Gastrocnemius medialis (tissue), 4 donors: ENCODE results near the gene MMP11. TPM values are rescaled to one million over a fixed set of nuclear protein-coding genes. Genes with fewer than 3 reads are reported as not detected.

Experiments
- ATAC-seq, 2 donors: fragments of 150-250 bp; one replicate each; pipeline ENCODE4 v1.9.1; 2016
- DNase-seq, 2 donors: peaks; one replicate each; pipeline ENCODE4 v3.0.0-alpha.2; 2019
- H3K27ac ChIP-seq, 4 donors: fragments of 200-600 bp; sonication (generic); 1 replicate in 1 of 4; 2 replicates in 3 of 4; pipeline ENCODE4 v1.5.1; 2016 to 2018; ENCODE audit warnings: mild to moderate bottlenecking in 2 of 4, moderate library complexity in 1 of 4
- H3K27me3 ChIP-seq, 3 donors: fragments of 200-600 bp; sonication (generic) in 2 of 3; 1 replicate in 1 of 3; 2 replicates in 2 of 3; pipeline versions ENCODE4 v1.5.1 to v1.6.0; 2016 to 2019; ENCODE audit warnings: mild to moderate bottlenecking in 1 of 3, moderate library complexity in 1 of 3
- H3K36me3 ChIP-seq, 2 donors: fragments of 200-600 bp; sonication (generic) in 1 of 2; one replicate each; pipeline ENCODE4 v1.5.1; 2017 to 2018
- H3K4me1 ChIP-seq, 2 donors: fragments of 200-600 bp; sonication (generic) in 1 of 2; one replicate each; pipeline ENCODE4 v1.5.1; 2016 to 2017; ENCODE audit warnings: mild to moderate bottlenecking in 2 of 2
- H3K4me3 ChIP-seq, 4 donors: fragments of 200-600 bp; sonication (generic) in 3 of 4; 1 replicate in 1 of 4; 2 replicates in 3 of 4; pipeline ENCODE4 v1.5.1; 2016 to 2019; ENCODE audit warnings: mild to moderate bottlenecking in 2 of 4
- H3K9me3 ChIP-seq, 3 donors: fragments of 200-600 bp; sonication (generic) in 2 of 3; 1 replicate in 1 of 3; 2 replicates in 2 of 3; pipeline ENCODE4 v1.5.1; 2016 to 2019
- CTCF ChIP-seq, 5 experiments: fragments of 450-650 bp in 3 of 5; fragments of 200-600 bp in 2 of 5; sonication (generic) in 2 of 5; IDR thresholded peaks in 4 of 5; conservative IDR thresholded peaks in 1 of 5; 1 replicate in 4 of 5; 2 replicates in 1 of 5; pipeline ENCODE4 v1.5.1; 2016 to 2019; ENCODE audit warnings: antibody characterized with exemption in 5 of 5, mild to moderate bottlenecking in 3 of 5, moderate library complexity in 3 of 5
- POLR2A ChIP-seq, 2 donors: fragments of 450-650 bp; IDR thresholded peaks; one replicate each; pipeline ENCODE4 v1.6.1; 2017; ENCODE audit warnings: antibody characterized with exemption in 2 of 2, mild to moderate bottlenecking in 2 of 2, moderate library complexity in 2 of 2
- in situ Hi-C, 4 donors: fragments of 200-750 bp; cut with MboI; loops; one replicate each; pipeline versions ENCODE4 v1.15.0 to v1.8.0; 2017; ENCODE audit warnings: low sequenced_read_pairs in 4 of 4
- intact Hi-C: fragments of 100-400 bp; cut with DNase I; formaldehyde crosslinking; loops from one replicate; pipeline ENCODE4 v1.15.1; 2023; ENCODE audit warnings: low total_unique reads
- total RNA-seq, 4 donors: library from RNA; depleted of rRNA; stranded (reverse); fragments of >200 nt; gene quantifications; one replicate each; pipeline versions ENCODE4 v1.1.0 to v1.2.3, GENCODE V29; 2016

Gene MMP11
- total RNA-seq, 4 donors from 2014 or later: 0.91 to 3.6 (median 1.4) TPM; not detected in 1

GRCh38 chr22:23784215-23784732, 11.6 kb downstream of the MMP11 start:
- TF ChIP-seq CTCF (IDR thresholded peaks at IDR 0.05 in 4 of 5, conservative IDR thresholded peaks at IDR 0.05 in 1 of 5) (no peak), POLR2A (IDR thresholded peaks at IDR 0.05) (no peak)
- in situ Hi-C loops (loop anchor here in 1 of 4 donors (5.0 kb wide), 1 partner anchor 63 kb away; no protein-coding TSS in a partner anchor), intact Hi-C loops (no loop called here)
- no peak for ATAC-seq
- Histone ChIP-seq H3K27me3 (no peaks in the 10 kb centered on the region), H3K36me3 (no peaks in the 10 kb centered on the region), H3K9me3 (no peaks in the 10 kb centered on the region), H3K27ac (peak overlapping the region in 2 of 4 donors; percentile 30 to 49), H3K4me3 (no peak overlapping the region), H3K4me1 (peaks cover 20 to 28% of the 10 kb centered on the region in 2 donors)
- DNase-seq: no peak

- no peaks in the 10 kb centered on the region for H3K9me3 ChIP-seq
- intact Hi-C loops: loop anchor here (2.0 to 5.0 kb wide), 4 partner anchors 17 to 126 kb away; partner anchors contain the start of gene ZNF70
- peak overlapping the region; percentile 35 to 93 (median 57) for H3K4me3 ChIP-seq
- TF ChIP-seq CTCF (IDR thresholded peaks at IDR 0.05 in 4 of 5, conservative IDR thresholded peaks at IDR 0.05 in 1 of 5): peak in 1 of 5 experiments; percentile 8
- TF ChIP-seq POLR2A (IDR thresholded peaks at IDR 0.05): no peak
- peaks cover 27 to 34% of the 10 kb centered on the region in 2 donors for H3K4me1 ChIP-seq
- H3K27me3 ChIP-seq: no peaks in the 10 kb centered on the region
- H3K36me3 ChIP-seq: no peaks in the 10 kb centered on the region
- in situ Hi-C loops: no loop called here
- no peak for DNase-seq
- peak overlapping the region; percentile 96 to 100 (median 98) for H3K27ac ChIP-seq
- peak; percentile 5 to 45 for ATAC-seq
Measured at GRCh38 chr22:23786261-23786710, 13.6 kb downstream of the MMP11 start.

GRCh38 chr22:23786752-23787599, 14.3 kb downstream of the MMP11 start, which contains the start of gene SMARCB1:
Gene SMARCB1, plus strand, starts transcription at chr22:23786966. Its CDS starts 204 bp downstream, at chr22:23787170.
- in situ Hi-C loops: no loop called here
- intact Hi-C loops: loop anchor here (2.0 to 5.0 kb wide), 4 partner anchors 18 to 125 kb away; partner anchors contain the start of gene ZNF70

GRCh38 chr22:23787600-23787896, 14.9 kb downstream of the MMP11 start:
- TF ChIP-seq POLR2A (IDR thresholded peaks at IDR 0.05): no peak
- TF ChIP-seq CTCF (IDR thresholded peaks at IDR 0.05 in 4 of 5, conservative IDR thresholded peaks at IDR 0.05 in 1 of 5): no peak
- peak overlapping the region; percentile 96 to 100 (median 98) for H3K27ac ChIP-seq

More at GRCh38 chr22:23786752-23787599, 14.3 kb downstream of the MMP11 start, which contains the start of gene SMARCB1:
- Histone ChIP-seq H3K27me3 (no peaks in the 10 kb centered on the region), H3K9me3 (no peaks in the 10 kb centered on the region), H3K36me3 (peaks cover 0 to under 1% of the 10 kb centered on the region in 2 donors), H3K4me1 (peaks cover 27 to 34% of the 10 kb centered on the region in 2 donors), H3K4me3 (peak within 1 kb of the TSS; percentile 78 to 93 (median 84)), H3K27ac (peak within 1 kb of the TSS; percentile 96 to 100 (median 98))
- DNase-seq (peak; percentile 90 to 97), ATAC-seq (peak; percentile 96)
- TF ChIP-seq POLR2A (IDR thresholded peaks at IDR 0.05) (peak; percentile 87 to 88), CTCF (IDR thresholded peaks at IDR 0.05 in 4 of 5, conservative IDR thresholded peaks at IDR 0.05 in 1 of 5) (peak in 2 of 5 experiments; percentile 20 to 23)

More at GRCh38 chr22:23787600-23787896, 14.9 kb downstream of the MMP11 start:
- Histone ChIP-seq H3K4me1 (peaks cover 27 to 34% of the 10 kb centered on the region in 2 donors), H3K27me3 (no peaks in the 10 kb centered on the region), H3K36me3 (peaks cover 0 to 6% of the 10 kb centered on the region in 2 donors), H3K4me3 (peak overlapping the region; percentile 78 to 93 (median 84)), H3K9me3 (no peaks in the 10 kb centered on the region)
- DNase-seq (no peak), ATAC-seq (peak in 1 of 2 donors; percentile 1)
- intact Hi-C loops (loop anchor here (2.0 to 5.0 kb wide), 4 partner anchors 19 to 125 kb away; partner anchors contain the start of gene ZNF70), in situ Hi-C loops (no loop called here)
